Measurements from ENCODE around the gene IFIT5. TPM values are rescaled to one million over a fixed set of nuclear protein-coding genes. Genes with fewer than 3 reads are reported as not detected.
A peak's percentile ranks its signal among the peaks of the same experiment; 100 is the strongest.

The IFIT5 gene
- total RNA-seq, 6 donors from 2014 or later: 6.5 to 30.8 (median 20.6) TPM

DNA sequence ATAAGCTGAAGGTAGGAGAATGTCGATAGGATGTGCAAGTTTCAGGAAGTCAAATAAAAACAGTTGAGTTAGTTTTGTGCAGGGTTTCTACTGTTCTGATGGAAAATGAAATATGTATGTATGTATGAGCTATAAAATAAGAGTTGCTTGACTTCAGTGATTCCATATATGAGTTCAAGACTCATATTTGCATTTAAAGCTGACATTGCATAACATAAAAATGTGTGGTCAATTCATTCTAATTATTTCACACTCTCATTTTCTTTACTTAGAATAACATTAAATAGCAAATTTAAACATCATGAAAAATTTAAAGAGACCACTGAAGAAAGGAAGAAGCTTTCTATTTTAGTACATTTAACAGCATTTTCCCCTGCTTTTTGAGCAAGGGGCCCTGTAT lies 37.8 kb downstream of the IFIT5 start:
- Histone ChIP-seq H3K4me3 (no peak overlapping the region), H3K36me3 (no peaks in the 10 kb centered on the region), H3K4me1 (peaks cover 0 to 13% (median 10%) of the 10 kb centered on the region in 4 donors), H3K27me3 (no peaks in the 10 kb centered on the region), H3K27ac (no peak overlapping the region), H3K9me3 (no peaks in the 10 kb centered on the region)
- TF ChIP-seq EP300 (IDR thresholded peaks at IDR 0.05) (no peak), POLR2AphosphoS5 (IDR thresholded peaks at IDR 0.05) (no peak), POLR2A (IDR thresholded peaks at IDR 0.05) (no peak)
- TF ChIP-seq, protein P1, sequence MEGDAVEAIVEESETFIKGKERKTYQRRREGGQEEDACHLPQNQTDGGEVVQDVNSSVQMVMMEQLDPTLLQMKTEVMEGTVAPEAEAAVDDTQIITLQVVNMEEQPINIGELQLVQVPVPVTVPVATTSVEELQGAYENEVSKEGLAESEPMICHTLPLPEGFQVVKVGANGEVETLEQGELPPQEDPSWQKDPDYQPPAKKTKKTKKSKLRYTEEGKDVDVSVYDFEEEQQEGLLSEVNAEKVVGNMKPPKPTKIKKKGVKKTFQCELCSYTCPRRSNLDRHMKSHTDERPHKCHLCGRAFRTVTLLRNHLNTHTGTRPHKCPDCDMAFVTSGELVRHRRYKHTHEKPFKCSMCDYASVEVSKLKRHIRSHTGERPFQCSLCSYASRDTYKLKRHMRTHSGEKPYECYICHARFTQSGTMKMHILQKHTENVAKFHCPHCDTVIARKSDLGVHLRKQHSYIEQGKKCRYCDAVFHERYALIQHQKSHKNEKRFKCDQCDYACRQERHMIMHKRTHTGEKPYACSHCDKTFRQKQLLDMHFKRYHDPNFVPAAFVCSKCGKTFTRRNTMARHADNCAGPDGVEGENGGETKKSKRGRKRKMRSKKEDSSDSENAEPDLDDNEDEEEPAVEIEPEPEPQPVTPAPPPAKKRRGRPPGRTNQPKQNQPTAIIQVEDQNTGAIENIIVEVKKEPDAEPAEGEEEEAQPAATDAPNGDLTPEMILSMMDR (IDR thresholded peaks at IDR 0.05): no peak
- DNase-seq: no peak
- 50 to 55% methylated on average over 1 of the region's 1 CpG for WGBS, 2 donors
- ATAC-seq (ENCODE audit: low FRiP score in 2 of 2): no peak

DNA sequence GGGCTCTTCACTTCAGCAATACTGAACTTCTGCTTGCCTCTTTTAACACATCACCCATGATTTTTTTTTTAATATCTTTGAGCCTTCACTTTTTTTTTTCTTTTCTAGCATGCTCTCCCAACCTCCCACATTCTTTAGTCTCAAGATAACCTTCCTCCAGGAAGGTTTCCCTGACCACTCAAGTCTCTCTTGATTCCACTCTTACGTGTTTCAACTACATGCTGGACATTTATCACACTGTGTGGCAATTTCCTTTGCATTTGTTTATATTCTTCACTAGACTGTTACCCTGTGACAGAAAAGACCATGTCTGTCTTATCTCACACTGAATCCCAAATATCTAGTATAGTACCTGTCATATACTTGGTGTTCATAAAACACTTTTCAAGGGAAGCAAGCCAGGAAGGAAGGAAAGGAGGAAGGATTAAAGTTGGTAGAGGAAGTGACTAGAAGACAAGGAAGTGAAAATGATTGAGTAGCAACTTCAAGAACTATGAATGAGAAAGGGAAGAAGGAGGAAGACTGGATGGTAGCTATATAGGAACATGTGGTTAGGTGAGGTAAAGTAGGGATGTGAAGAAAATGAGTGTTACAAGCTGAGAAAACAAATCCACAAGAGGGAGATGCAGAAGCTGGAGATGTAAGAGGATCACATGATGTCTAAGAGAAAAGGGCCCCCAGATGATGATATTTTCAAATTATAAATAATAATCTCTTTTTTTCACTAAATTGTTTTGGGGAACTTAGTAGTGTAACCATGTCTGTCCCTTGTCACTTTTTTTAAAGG lies 40.4 kb downstream of the IFIT5 start:
- Histone ChIP-seq H3K27me3 (no peaks in the 10 kb centered on the region), H3K36me3 (no peaks in the 10 kb centered on the region), H3K4me3 (no peak overlapping the region), H3K27ac (peak overlapping the region in 2 of 4 donors; percentile 47 to 50), H3K4me1 (peaks cover 10 to 28% (median 18%) of the 10 kb centered on the region in 4 donors), H3K9me3 (no peaks in the 10 kb centered on the region)
- TF ChIP-seq EP300 (IDR thresholded peaks at IDR 0.05) (peak in 1 of 4 donors; percentile 78), POLR2A (IDR thresholded peaks at IDR 0.05) (no peak)
- TF ChIP-seq, protein P1 (IDR thresholded peaks at IDR 0.05): no peak
- ATAC-seq (ENCODE audit: low FRiP score in 2 of 2): peak in 1 of 2 donors; percentile 21
- 30 to 38% methylated on average over 1 of the region's 1 CpG for WGBS, 2 donors
- no peak for DNase-seq

DNA sequence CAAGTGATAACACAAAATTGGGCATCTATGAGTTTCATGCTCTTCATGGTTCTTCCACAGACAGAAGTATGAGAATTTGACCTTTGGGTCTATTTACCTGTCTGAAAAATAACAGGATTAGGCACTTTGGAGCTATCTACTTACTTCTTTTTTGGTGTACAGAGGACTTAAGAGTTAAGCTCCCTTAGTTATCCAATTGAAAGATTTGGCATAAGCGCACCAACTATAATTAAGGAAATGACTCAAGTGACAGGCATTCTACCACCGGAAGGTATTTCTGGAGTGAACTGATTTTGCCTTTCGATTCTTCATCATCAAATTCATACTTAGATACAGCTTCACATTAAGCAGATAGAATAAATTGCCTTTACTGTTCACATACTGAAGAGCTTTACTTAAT lies 43.9 kb downstream of the IFIT5 start:
- Histone ChIP-seq H3K4me3 (no peak overlapping the region), H3K36me3 (no peaks in the 10 kb centered on the region), H3K9me3 (no peaks in the 10 kb centered on the region), H3K27ac (peak overlapping the region in 3 of 4 donors; percentile 23 to 36 (median 26)), H3K4me1 (peaks cover 10 to 28% (median 18%) of the 10 kb centered on the region in 4 donors), H3K27me3 (no peaks in the 10 kb centered on the region)
- TF ChIP-seq EP300 (IDR thresholded peaks at IDR 0.05) (no peak), POLR2A (IDR thresholded peaks at IDR 0.05) (no peak), POLR2AphosphoS5 (IDR thresholded peaks at IDR 0.05) (no peak)
- TF ChIP-seq, protein P1 (IDR thresholded peaks at IDR 0.05): no peak
- no peak for ATAC-seq (ENCODE audit: low FRiP score in 2 of 2)
- WGBS, 2 donors: 13 to 33% methylated on average over 3 of the region's 3 CpGs
- DNase-seq: no peak

DNA sequence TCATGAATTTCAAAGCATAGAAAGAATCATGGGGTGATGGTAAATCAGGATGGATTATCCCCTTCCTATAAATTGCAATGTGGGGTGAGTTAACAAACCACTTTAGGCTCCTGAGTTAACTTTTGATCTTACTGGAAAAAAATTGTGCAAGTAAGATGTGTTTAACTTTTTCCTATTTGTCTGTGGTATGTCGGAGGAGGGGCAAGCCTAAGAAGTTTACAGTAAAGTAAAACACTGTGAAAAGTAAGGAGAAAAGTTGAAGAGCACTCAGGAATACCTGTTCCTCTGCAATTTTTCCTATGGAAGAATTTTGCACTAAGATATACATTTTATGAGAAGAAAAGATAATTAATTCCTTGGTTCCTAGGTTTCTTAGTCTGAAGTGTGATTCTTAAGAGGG lies 44.4 kb downstream of the IFIT5 start:
- WGBS, 2 donors: 53 to 75% methylated on average over 1 of the region's 1 CpG
- H3K27ac ChIP-seq: peak overlapping the region in 3 of 4 donors; percentile 23 to 36 (median 26)
- no peaks in the 10 kb centered on the region for H3K27me3 ChIP-seq
- H3K4me1 ChIP-seq: peaks cover 10 to 28% (median 18%) of the 10 kb centered on the region in 4 donors
- no peaks in the 10 kb centered on the region for H3K36me3 ChIP-seq
- DNase-seq: no peak
- TF ChIP-seq, protein P1 (IDR thresholded peaks at IDR 0.05): no peak
- TF ChIP-seq EP300 (IDR thresholded peaks at IDR 0.05) (no peak), POLR2AphosphoS5 (IDR thresholded peaks at IDR 0.05) (no peak), POLR2A (IDR thresholded peaks at IDR 0.05) (no peak)
- ATAC-seq (ENCODE audit: low FRiP score in 2 of 2): no peak
- no peak overlapping the region for H3K4me3 ChIP-seq
- H3K9me3 ChIP-seq: no peaks in the 10 kb centered on the region

Measured in upper lobe of left lung (tissue), 6 donors.